KG1 (cell line): Measurements from ENCODE around the gene ZNF428.
A peak's percentile ranks its signal among the peaks of the same experiment; 100 is the strongest.
"Not testable (repeated sequence)": the region's sequence is repeated elsewhere in the genome, so short reads cannot be mapped to it uniquely, and the experiment has no call there.

Experiments
- DNase-seq: peaks from one replicate; lab custom pipeline; 2025; lab: John Stamatoyannopoulos, UW

Gene ZNF428

DNA sequence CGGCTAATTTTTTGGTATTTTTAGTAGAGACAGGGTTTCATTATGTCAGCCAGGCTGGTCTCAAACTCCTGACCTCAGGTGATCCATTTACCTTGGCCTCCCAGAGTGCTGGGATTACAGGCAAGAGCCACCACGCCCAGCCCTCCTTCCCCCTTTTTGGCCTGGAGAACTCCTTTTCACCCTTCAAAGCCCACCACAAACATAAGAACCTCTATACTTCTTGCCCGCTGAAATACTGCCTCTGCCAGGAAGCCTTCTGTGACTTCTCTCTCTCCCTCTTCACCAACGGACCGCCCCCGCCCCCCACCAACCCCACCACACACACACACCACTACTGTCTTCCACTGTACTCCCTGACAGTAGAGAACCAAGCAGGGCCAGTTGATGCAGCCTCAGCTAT is 2.5 kb downstream of the ZNF428 start:
- DNase-seq = no peak

DNA sequence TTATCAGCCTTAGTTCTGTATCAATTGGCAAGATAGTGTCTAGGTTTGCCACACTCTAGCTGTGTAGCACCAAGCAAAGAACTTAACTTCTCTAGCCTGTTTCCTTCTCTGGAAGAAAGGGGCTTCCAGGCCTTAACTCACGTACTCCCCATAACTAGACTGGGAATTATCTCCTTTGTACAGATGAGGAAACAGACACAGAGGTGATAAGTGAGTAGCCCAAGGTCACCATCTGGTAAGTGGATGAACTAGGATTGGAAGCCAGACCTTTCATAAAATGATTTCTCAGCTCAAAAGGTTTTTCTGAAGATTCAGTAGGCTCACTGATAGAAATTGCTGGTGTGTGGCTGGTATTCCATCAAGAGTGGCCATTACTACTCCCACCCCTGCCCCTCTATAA is 3.1 kb downstream of the ZNF428 start:
- no peak for DNase-seq

DNA sequence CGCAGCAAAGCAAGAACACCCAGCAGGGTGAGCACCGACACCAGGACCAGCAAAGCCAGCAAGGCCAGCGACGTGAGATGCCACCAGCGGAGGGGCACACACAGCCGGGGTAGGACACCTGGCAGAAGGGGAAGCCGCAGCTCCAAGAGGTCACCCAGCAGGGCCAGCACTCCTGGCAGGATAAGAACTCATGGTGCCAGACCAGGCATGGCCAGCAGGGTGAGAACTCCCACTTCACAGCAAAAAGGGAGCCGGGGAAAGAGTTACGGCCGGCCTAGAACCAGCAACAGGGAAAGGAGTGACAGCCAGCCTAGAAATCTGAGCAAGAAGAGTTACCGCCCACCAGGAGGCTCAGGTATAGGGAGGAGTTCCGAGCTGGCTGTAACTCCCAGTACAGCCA is 7.1 kb downstream of the ZNF428 start:
- no peak for DNase-seq

DNA sequence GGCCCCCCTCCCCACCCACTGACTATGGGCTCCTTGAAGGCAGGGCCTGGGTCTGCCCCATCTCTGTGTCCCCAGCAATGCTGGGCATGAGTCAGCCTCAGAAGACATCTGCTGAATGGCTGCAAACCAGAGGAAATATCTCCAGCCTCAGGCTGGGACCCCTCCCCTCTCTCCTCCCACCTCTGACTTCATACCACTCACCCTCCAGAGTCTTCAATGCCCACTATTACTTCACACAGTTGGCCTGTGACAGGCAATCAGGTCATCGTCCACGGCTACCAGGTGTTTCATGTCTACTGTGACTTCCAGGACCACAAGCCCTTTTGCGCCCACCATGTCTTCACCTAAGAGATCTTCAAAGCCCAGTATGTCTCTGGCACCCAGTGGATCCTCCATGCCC is 7.6 kb downstream of the ZNF428 start, which contains the start of gene SRRM5:
SRRM5 (plus strand) TSS at position 301 of the 400 bp plus-strand sequence; CDS start at position 335, 34 bp downstream.
- no peak for DNase-seq

DNA sequence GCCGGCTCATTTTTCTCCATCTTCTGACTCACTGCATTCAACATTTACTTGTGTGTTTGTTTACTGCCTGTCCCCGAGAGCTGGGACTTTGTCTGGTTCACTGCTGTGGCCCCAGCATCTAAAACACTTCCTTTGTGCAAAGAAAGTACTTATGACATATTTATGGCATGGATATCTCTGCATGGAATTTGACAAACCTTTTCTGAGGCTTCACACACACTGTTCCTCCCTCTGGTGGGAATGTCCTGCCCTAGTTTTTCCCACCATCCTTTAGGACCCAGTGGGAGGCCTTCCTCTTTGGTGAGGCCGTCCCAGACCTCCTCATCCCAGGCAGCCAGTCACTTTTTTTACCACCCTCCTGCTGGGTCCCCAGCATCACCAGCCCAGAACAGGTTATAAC is 8.9 kb downstream of the ZNF428 start:
- DNase-seq = no peak

DNA sequence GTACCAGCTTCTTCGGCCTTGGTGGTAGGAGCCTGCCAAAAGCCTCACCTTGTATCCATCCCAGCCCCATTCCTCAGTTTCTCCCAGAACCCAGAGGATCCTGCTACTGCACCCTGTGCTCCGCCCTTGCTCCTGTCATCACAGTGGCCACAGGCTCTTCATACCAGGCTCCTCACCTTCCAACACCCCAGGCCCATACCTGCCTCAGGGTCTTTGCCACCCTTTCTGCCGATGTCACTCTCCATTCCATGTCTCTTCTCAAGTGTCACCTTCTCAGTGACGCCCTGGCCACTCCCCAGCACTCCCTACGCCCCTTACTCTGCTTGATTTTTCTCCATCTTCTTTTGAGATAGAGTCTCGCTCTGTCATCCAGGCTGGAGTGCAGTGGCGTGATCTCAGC is 9.6 kb downstream of the ZNF428 start:
- DNase-seq = no peak

DNA sequence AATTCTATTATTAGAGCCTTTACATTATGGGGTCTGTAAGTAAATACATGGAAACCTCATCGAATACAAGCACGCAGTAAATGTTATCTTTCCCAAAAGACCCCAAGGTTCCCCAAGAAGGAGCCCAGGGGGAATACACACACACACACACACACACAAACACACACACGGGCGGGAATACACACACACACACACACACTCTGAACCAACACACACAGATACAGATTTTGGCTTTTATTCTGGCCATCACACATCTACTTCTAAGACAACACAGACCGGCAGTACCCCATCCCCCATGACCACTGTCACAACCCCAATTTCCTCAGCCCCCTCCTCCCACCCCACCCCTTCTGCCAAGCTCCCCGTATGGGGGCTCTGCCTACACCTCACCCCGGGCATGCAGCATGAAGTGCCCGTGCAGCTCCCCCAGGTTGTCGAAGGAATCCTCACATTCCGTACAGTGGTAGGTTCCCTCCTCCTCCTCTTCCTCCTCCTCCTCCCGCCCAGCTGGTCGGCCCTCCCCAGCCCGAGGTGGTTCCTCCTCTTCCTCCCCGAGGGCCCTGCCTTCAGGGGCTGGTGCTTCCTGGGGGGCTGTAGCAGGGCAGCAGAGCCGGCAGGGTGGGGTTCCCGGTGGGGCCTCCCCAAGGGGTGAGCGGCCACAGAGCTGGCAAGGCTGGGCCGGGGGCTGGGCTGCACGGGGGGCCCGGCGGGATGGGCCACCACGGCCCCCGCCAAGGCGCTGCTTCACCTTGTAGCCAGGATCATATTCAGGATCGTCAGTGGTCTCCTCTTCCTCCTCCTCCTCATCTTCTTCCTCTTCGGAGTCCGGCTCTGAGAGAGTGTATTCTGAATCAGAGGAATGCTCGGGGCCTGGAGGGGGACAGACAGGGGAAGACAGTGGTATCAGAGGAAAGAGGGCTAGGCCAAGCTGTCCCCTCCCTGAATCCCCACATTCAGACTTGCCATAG is 11.9 kb downstream of the ZNF428 start:
- DNase-seq = no peak

DNA sequence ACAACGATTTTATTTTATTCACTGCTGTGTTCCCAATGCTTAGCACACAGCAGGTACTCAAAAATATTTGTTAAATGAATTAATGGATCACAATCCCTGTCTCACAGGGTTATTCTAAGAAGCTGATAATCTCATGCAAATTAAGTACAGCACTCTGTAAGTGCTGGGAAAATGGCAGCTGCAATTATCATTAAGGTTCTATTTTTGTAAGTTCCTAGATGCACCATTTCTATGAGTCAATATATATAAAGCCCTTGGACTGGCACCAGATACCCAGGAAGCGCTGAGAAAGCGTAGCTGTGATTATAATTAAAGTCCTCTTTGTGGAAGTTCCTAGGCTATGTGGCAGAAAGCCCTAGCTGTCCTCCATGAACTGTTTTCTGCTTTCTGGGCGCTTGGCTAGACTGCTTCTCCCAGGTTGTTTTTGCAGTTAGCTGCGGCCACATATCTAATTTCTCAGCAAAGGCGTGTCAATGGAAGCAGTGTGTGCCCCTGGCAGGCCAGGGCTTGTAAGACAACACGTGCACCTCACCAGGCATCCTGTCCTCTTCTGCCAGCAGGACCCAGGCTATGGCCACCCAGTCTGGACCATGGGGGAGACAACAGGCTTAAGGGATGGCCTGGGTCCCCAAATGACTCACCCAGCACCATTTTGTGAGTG is 12.7 kb downstream of the ZNF428 start:
- no peak for DNase-seq

DNA sequence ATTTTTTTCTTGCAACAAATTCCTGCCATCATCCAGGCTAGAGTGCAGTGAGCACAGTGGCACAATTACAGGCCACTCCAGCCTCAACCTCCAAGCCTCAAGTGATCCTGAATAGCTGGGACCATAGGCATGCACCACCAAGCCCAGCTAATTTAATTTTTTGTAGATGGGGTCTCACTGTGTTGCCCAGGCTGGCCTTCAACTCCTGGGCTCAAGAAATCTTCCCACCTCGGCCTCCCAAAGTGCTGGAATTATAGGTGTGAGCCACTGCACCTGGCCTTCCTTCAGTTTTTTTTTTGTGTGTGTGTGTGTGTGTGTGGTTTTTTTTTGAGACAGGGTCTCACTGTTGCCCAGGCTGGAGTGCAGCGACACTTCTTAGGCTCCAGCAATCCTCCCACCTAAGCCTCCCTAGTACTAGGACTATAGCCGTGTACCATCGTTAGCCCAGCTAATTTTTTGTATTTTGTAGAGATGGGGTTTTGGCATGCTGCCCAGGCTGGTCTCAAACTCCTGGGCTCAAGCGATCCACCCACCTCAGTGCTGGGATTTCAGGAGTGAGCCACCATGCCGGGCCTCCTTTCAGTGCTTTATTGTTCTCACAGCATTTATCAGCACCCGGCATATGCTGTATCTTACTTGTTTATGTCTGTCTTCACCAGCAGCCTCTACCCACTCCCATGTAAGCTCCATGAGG is 13.4 kb downstream of the ZNF428 start:
- DNase-seq = no peak

DNA sequence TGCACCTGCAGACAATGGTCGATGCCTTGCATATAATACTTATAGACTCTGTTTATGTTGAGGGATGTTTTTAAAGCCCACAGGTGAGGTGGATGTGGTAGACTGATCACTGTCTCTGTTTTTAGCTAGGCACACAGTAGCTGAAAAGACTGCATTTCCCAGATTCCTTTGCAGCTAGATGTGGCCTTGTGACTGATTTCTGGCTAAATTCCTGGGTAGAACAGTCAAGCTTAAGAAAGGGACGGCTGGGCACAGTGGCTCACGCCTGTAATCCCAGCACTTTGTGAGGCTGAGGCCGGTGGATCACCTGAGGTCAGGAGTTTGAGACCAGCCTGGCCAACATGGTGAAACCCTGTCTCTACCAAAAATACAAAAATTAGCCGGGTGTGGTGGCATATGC is 19.1 kb downstream of the ZNF428 start:
- DNase-seq = not testable (repeated sequence)

DNA sequence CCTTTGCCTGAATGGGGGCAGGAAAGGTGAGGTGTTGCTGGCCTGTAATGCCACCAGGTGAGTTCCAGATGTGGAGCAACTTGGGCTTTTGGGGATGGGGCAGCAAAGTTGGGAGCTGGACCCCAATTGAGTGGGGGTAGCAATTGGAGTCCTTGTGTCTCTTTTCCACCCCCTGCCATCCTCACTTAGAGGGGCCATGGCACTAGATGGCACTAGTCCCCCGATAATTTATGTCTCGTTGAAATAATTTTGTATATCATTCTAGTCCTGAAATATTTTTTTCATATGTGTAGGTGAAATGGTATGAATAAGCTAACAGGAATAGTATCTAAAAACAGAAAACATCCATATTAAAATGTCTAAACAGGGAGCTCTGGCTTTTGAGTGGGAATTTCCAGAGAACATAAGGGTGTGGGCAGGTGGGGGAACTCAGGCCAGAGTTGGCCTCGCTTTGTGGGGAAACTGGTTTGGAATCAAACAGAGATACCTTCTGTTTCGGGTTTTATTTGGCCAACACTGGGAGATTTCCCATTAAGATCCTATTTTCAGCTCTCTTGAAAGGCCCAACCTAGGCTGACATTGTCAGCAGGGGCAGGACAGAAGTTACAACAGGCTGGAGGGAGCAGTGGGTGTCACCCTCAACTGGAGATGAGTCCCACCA is 19.7 kb downstream of the ZNF428 start:
- no peak for DNase-seq

DNA sequence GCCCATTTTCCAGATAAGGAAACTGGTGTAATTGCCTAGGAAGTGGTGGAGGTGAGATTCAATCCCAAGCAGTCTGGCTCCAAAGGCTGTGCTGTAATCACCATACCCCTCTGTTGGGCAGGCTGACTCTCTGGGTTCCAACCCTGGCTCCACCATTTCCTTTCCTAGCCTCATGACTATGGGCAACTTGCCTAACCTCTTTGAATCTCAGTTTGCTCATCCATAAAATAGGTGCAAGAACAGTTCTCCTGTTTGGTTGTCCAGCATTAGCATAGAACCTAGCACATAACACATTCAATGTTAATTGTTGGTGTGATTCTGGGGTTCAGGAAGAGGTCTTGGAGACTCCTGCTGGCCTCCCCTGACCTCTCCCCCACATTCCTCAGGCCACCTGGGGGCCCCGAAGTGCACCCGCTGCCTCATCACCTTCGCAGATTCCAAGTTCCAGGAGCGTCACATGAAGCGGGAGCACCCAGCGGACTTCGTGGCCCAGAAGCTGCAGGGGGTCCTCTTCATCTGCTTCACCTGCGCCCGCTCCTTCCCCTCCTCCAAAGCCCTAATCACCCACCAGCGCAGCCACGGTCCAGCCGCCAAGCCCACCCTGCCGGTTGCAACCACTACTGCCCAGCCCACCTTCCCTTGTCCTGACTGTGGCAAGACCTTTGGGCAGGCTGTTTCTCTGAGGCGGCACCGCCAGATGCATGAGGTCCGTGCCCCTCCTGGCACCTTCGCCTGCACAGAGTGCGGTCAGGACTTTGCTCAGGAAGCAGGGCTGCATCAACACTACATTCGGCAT is 20.8 kb downstream of the ZNF428 start:
- DNase-seq = no peak

DNA sequence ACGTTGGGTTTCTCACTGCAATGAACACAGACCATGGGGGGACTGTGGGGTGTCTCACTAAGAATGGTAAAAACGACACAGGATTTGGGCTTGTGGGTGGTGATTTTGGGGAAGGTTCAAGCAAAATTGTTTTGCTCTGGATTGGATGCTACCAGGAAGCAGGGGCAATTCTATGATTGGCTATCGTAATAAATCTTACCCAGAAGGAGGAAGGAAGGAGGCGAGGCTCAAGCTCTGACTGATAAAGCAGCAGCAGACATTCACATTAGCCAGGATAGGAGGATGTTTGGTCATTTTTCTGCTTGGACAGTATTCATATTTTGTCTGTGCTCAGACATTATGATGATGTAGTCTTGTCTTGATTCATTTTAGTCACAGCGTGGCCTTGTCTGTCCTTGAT is 21.6 kb downstream of the ZNF428 start:
- DNase-seq = no peak

DNA sequence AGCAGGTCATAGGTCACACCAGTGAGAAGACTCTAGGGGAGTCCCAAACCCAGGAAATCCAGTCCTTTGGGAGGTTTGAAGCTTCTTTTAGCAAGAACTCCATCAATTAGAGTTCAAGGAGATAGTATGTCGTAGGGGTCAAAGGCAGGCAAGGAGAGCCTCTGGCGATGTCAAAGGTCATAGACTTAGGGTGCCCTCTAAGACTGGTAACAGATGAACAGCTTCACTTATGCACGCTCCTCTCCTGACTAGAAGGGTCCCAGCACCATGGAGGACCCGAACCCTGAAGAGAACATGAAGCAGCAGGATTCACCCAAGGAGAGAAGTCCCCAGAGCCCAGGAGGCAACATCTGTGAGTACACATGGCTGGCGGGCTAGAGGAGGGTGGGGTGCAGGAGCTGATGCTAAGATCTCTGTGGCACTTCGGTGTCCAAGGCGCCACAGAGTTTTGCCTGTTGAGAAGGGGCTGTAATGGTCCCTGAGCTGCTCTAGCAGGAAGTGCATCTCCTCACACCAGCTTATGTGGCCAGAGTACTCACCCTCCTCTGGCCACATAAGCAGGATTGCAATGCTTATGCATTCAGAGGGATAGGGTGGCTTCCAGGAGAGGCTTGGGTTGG is 22.5 kb downstream of the ZNF428 start:
- no peak for DNase-seq

DNA sequence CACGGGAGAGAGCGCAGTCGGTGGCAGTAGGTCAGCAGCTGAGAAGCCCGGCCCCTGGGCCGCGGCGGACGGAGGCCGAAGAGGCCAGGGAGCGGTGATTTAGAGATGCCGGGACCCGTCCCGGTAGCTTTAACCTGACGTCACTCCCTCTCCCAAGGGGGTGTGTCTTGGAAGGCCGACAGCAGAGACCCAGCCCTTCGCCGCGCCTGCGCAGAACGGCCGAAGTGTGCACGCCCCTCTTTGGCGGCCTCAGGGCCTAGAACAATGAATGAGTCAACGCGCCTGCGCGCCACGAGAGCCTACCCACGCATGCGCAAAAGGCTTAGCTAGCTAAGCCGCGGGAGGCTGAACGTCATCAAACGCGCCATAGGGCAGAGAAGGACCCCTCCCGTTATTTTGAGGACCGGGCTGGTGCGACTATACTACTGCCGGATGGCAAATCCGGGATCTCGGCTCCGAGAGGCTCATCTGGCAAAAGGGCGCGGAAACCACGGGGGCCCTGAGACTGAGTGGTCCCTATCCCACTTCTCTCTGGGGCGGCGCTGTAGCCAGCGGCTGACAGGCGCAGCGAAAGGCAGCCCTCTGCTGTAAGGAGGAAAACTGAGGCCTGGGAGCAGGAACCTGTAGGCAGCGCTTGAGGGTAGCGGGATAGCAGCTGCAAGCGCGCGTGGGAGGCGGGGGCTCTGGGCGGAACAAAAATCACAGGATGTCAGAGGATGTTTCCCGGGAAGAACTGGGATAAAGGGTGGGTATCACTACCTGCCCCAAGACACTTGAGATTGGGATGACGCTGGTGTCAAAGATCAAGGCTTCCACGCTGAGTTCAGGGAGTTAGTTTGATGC is 23.2 kb downstream of the ZNF428 start, which contains the start of the genes IRGQ and ZNF576:
IRGQ (minus strand) TSS at position 136 of the 843 bp plus-strand sequence. CDS start 796 bp downstream, outside the sequence.
ZNF576 (plus strand) TSS at position 597 of the 843 bp plus-strand sequence. CDS start 514 bp downstream, outside the sequence.
- DNase-seq = peak; percentile 99

DNA sequence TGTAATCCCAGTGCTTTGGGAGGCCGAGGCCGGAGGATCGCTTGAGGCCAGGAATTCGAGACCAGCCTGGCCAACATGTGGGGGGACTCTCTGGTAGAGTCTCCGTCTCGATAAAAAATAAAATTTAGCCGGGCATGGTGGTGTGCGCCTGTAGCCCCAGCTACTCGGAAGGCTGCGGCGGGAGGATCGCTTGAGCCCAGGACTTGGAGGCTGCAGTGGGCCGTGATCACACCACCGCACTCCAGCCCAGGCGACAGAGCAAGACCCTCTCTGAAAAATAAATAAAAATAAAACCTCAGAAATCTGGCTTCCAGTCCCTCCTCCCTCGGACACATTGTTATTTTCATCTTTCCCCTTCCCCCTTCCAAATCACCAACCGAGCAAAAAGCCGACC is 23.8 kb downstream of the ZNF428 start:
- no peak for DNase-seq

DNA sequence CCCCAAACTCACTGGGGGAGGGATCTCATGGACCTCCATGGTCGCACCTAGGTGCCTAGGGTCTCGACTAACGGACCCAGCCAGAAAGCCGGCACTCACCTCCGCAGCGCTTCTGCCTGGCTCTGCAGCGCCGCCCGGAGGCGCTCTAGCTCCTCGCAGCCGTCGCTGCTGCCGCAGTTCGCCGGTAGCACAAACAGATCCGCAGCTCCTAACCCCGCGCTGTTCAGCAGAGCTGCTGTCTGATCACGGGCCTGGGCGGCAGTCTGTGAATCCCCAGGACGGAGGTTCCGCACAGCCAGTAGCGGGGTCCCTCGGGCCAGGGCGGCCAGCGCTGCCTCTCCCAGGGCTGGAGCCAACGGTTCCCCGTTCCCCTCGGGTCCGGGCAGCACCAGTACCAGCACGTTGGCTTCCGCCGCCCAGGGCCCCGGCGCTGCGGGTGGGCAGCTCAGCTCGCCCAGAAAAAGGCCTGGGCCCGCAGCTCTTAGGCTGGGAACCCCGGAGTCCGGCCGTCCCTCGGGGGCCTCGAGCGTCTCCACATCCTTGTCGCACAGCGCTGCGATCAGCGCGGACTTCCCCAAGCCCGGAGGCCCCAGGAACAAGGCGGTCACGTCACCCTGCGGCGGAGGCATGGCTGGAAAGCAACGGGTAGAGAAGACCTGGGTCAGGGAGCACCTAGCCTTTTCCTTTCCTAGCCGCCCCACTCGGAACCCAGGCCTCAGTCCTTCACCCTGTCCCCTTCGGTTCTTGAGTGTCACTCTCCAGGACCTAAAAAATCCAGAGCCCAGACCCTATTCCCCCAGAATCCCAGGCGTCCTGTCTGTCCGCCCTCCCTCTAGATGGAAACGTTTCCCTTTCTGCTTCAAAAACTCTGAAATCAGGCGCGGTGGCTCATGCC is 24.5 kb downstream of the ZNF428 start:
- peak; percentile 10 for DNase-seq

DNA sequence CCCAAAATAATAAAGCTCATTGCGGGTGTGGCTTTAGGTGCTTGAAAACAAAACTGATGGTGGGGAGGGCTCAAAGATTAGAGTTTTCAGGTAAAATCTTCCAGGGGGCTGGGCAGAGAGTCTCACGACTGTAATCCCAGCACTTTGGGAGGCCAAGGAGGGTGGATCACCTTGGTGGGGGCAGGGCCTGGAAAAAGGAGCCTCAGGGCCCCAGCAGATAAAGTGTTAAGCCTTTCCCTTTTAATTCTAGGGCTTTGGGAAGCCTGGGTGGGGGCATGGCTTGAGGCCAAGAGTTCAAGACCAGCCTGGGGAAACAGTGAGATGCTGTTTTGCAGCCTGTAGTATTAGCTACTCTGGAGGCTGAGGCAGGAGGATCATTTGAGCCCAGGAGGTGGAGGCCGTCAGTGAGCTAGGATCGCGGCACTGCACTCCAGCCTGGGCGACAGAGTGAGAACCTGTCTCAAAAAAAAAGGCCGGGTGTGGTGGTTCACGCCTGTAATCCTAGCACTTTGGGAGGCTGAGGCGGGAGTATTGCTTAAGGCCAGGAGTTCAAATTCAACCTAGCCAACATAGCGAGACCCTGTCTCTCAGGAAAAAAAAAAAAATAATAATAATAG is 25.2 kb downstream of the ZNF428 start:
- no peak for DNase-seq
